Hepatocyte (in vitro differentiated cells): ENCODE data around the gene DDR1. TPM values are rescaled to one million over a fixed set of nuclear protein-coding genes. Genes with fewer than 3 reads are reported as not detected.
"Not testable (repeated sequence)": the region's sequence is repeated elsewhere in the genome, so short reads cannot be mapped to it uniquely, and the experiment has no call there.

Source experiments
- DNase-seq: peaks from one replicate; pipeline ENCODE4 v3.0.0-alpha.2; 2016; ENCODE audit warnings: low spot score
- H2AFZ ChIP-seq: fragments of 200-600 bp; sonication (generic); 2 replicates; pipeline ENCODE4 v1.6.0; 2016; ENCODE audit warnings: antibody characterized with exemption, mild to moderate bottlenecking
- H3K27ac ChIP-seq: fragments of 200-600 bp; sonication (generic); 2 replicates; pipeline ENCODE4 v1.5.1; 2016; ENCODE audit warnings: mild to moderate bottlenecking
- H3K27me3 ChIP-seq: fragments of 200-600 bp; sonication (generic); 2 replicates; pipeline ENCODE4 v1.6.1; 2016
- H3K36me3 ChIP-seq: fragments of 200-600 bp; sonication (generic); replicated peaks from 2 replicates; pipeline ENCODE4 v1.5.1; 2016; ENCODE audit warnings: low read depth; ENCODE audit not compliant: insufficient read depth
- H3K4me1 ChIP-seq: fragments of 200-600 bp; sonication (generic); 2 replicates; pipeline ENCODE4 v1.5.1; 2016; ENCODE audit warnings: mild to moderate bottlenecking, moderate library complexity; ENCODE audit not compliant: insufficient read depth
- H3K4me2 ChIP-seq: fragments of 200-600 bp; sonication (generic); 2 replicates; pipeline ENCODE4 v1.6.0; 2016
- H3K4me3 ChIP-seq: fragments of 200-600 bp; sonication (generic); 2 replicates; pipeline ENCODE4 v1.5.1; 2016; ENCODE audit warnings: mild to moderate bottlenecking
- H3K79me2 ChIP-seq: fragments of 200-600 bp; sonication (generic); 2 replicates; pipeline ENCODE4 v1.6.0; 2017; ENCODE audit warnings: mild to moderate bottlenecking
- H3K9me2 ChIP-seq: fragments of 200-600 bp; sonication (generic); replicated peaks from 2 replicates; pipeline ENCODE4 v1.6.0; 2017; ENCODE audit warnings: mild to moderate bottlenecking; ENCODE audit not compliant: insufficient read depth
- H3K9me3 ChIP-seq: fragments of 200-600 bp; sonication (generic); 2 replicates; pipeline ENCODE4 v1.5.1; 2016; ENCODE audit warnings: low read depth, mild to moderate bottlenecking
- H4K20me1 ChIP-seq: fragments of 200-600 bp; sonication (generic); 2 replicates; pipeline ENCODE4 v1.6.0; 2016; ENCODE audit warnings: mild to moderate bottlenecking; ENCODE audit not compliant: insufficient read depth, poor library complexity, severe bottlenecking
- EZH2 ChIP-seq: fragments of 200-600 bp; sonication (generic); IDR thresholded peaks from 2 replicates; pipeline ENCODE4 v1.6.1; 2016; ENCODE audit warnings: antibody characterized with exemption, mild to moderate bottlenecking, borderline replicate concordance
- EZH2phosphoT487 ChIP-seq: fragments of 200-600 bp; sonication (generic); IDR thresholded peaks from one replicate; pipeline ENCODE4 v1.6.1; 2018; ENCODE audit warnings: antibody characterized with exemption, mild to moderate bottlenecking, low read depth, moderate library complexity; ENCODE audit not compliant: unreplicated experiment, severe bottlenecking
- WGBS: methylation state at CpG from one replicate; pipeline ENCODE4 v1.1.6; 2016; ENCODE audit warnings: low lambda C conversion rate; ENCODE audit errors: missing lambda C conversion rate; 5-methylcytosine and 5-hydroxymethylcytosine counted together
- polyA plus RNA-seq: library from polyadenylated mRNA; unstranded; fragments of >200 nt; fragmentation: Nextera tagmentation; extraction: Ambion mirVana; gene quantifications from 2 replicates; pipeline ENCODE4 v1.2.1, GENCODE V29; 2016
- total RNA-seq: library from RNA; depleted of rRNA; stranded (reverse); fragments of >200 nt; gene quantifications from 2 replicates; pipeline ENCODE4 v1.2.3, GENCODE V29; 2014
- TF ChIP-seq, protein P1 (sequence below): fragments of 200-600 bp; sonication (generic); IDR thresholded peaks from 2 replicates; pipeline ENCODE4 v1.5.1; 2016; ENCODE audit warnings: antibody characterized with exemption, mild to moderate bottlenecking; ENCODE audit not compliant: poor library complexity

Gene DDR1
- total and polyA plus RNA-seq, 2 experiments from 2014 or later: 94.4 TPM

GRCh38 chr6:30862156-30862875, 22.0 kb upstream of the DDR1 start:
- no peak overlapping the region for H3K4me2 ChIP-seq

DNA sequence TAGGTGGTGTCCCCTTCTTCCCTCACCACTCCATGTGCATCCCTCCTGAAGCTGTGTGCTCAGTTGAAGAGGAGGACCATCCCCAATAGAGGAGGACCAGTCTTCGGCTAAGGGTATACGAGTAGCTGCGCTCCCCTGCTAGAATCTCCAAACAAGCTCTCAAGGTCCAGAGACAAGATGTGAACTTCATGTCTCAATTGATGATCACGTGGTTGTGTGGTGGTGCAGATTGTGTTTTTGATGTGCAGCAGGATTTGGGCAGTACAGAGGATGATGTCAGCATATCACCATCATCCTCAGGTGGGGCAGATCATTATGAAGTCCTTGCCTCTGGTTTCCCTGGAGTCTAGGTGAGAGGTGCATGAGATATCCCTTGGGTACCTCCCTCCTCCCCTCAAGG, 20.0 kb upstream of the DDR1 start:
- H3K27me3 ChIP-seq: no peaks in the 10 kb centered on the region
- 93% methylated on average over 4 of the region's 4 CpGs for WGBS
- no peaks in the 10 kb centered on the region for H3K79me2 ChIP-seq
- no peak overlapping the region for H3K4me3 ChIP-seq
- no peaks in the 10 kb centered on the region for H3K9me3 ChIP-seq
- TF ChIP-seq EZH2: no peak
- TF ChIP-seq EZH2phosphoT487: no peak
- TF ChIP-seq, protein P1, sequence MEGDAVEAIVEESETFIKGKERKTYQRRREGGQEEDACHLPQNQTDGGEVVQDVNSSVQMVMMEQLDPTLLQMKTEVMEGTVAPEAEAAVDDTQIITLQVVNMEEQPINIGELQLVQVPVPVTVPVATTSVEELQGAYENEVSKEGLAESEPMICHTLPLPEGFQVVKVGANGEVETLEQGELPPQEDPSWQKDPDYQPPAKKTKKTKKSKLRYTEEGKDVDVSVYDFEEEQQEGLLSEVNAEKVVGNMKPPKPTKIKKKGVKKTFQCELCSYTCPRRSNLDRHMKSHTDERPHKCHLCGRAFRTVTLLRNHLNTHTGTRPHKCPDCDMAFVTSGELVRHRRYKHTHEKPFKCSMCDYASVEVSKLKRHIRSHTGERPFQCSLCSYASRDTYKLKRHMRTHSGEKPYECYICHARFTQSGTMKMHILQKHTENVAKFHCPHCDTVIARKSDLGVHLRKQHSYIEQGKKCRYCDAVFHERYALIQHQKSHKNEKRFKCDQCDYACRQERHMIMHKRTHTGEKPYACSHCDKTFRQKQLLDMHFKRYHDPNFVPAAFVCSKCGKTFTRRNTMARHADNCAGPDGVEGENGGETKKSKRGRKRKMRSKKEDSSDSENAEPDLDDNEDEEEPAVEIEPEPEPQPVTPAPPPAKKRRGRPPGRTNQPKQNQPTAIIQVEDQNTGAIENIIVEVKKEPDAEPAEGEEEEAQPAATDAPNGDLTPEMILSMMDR: no peak
- H2AFZ ChIP-seq: no peak overlapping the region
- no peaks in the 10 kb centered on the region for H3K36me3 ChIP-seq
- H3K4me1 ChIP-seq: no peaks in the 10 kb centered on the region
- H4K20me1 ChIP-seq: no peaks in the 10 kb centered on the region
- H3K9me2 ChIP-seq: no peaks in the 10 kb centered on the region
- DNase-seq: no peak
- H3K27ac ChIP-seq: no peak overlapping the region
- no peak overlapping the region for H3K4me2 ChIP-seq

More at GRCh38 chr6:30862156-30862875, 22.0 kb upstream of the DDR1 start:
- Histone ChIP-seq H3K27me3 (no peaks in the 10 kb centered on the region), H3K79me2 (no peaks in the 10 kb centered on the region), H3K27ac (no peak overlapping the region), H3K36me3 (no peaks in the 10 kb centered on the region), H2AFZ (no peak overlapping the region), H3K9me2 (no peaks in the 10 kb centered on the region), H4K20me1 (no peaks in the 10 kb centered on the region), H3K9me3 (no peaks in the 10 kb centered on the region), H3K4me3 (no peak overlapping the region), H3K4me1 (peaks cover 6% of the 10 kb centered on the region)
- TF ChIP-seq EZH2phosphoT487 (no peak), EZH2 (no peak)
- TF ChIP-seq, protein P1: no peak
- DNase-seq: no peak
- 78% methylated on average over 10 of the region's 10 CpGs for WGBS

- not testable (repeated sequence) for H4K20me1 ChIP-seq, H2AFZ ChIP-seq, H3K36me3 ChIP-seq, H3K27me3 ChIP-seq, H3K4me3 ChIP-seq, H3K27ac ChIP-seq, H3K9me3 ChIP-seq, H3K9me2 ChIP-seq, H3K4me2 ChIP-seq, H3K4me1 ChIP-seq, DNase-seq, H3K79me2 ChIP-seq
- WGBS: 79% methylated on average over 12 of the region's 12 CpGs
These were observed 15.0 kb upstream of the DDR1 start for GRCh38 chr6:30869241-30869749.

GRCh38 chr6:30870546-30870945, 13.8 kb upstream of the DDR1 start:
- Histone ChIP-seq H3K36me3 (no peaks in the 10 kb centered on the region), H3K27me3 (no peaks in the 10 kb centered on the region), H3K9me3 (no peaks in the 10 kb centered on the region), H3K27ac (no peak overlapping the region), H3K4me3 (no peak overlapping the region), H2AFZ (no peak overlapping the region), H4K20me1 (no peaks in the 10 kb centered on the region), H3K4me2 (no peak overlapping the region), H3K79me2 (no peaks in the 10 kb centered on the region), H3K9me2 (no peaks in the 10 kb centered on the region), H3K4me1 (no peaks in the 10 kb centered on the region)
- no peak for DNase-seq
- TF ChIP-seq EZH2phosphoT487 (no peak), EZH2 (no peak)
- TF ChIP-seq, protein P1: no peak
